Prostate gland (tissue), 2 donors: Measurements from ENCODE around the gene LEPROT. TPM values are rescaled to one million over a fixed set of nuclear protein-coding genes. Genes with fewer than 3 reads are reported as not detected.

Source experiments
- DNase-seq: peaks from one replicate; pipeline ENCODE4 v3.0.0-alpha.2; 2019; ENCODE audit warnings: low spot score
- H3K27ac ChIP-seq, 2 donors: fragments of 200-600 bp; sonication (generic); 2 replicates each; pipeline ENCODE4 v1.5.1; 2017 to 2019
- H3K27me3 ChIP-seq: fragments of 200-600 bp; sonication (generic); replicated peaks from 2 replicates; pipeline ENCODE4 v1.5.1; 2019; ENCODE audit not compliant: insufficient read depth
- H3K36me3 ChIP-seq, 2 donors: fragments of 200-600 bp; sonication (generic); 1 replicate in 1 of 2; 2 replicates in 1 of 2; pipeline versions ENCODE4 v1.5.1 to v1.8.1; 2017 to 2019
- H3K4me1 ChIP-seq: fragments of 200-600 bp; sonication (generic); replicated peaks from 2 replicates; pipeline ENCODE4 v1.5.1; 2019
- H3K4me3 ChIP-seq, 2 donors: fragments of 200-600 bp; sonication (generic); 2 replicates each; pipeline ENCODE4 v1.5.1; 2017 to 2019
- H3K9me3 ChIP-seq: fragments of 200-600 bp; sonication (generic); 2 replicates; pipeline ENCODE4 v1.5.1; 2017
- POLR2A ChIP-seq: fragments of 450-650 bp; IDR thresholded peaks from one replicate; pipeline ENCODE4 v1.6.1; 2016; ENCODE audit warnings: antibody characterized with exemption, mild to moderate bottlenecking
- POLR2AphosphoS5 ChIP-seq: sonication (generic); formaldehyde crosslinking; IDR thresholded peaks from one replicate; pipeline ENCODE4 v1.6.1; 2017; ENCODE audit warnings: antibody characterized with exemption
- WGBS: methylation state at CpG from one replicate; pipeline ENCODE4 v1.1.5; 2018; 5-methylcytosine and 5-hydroxymethylcytosine counted together
- intact Hi-C: fragments of 100-400 bp; cut with DNase I; formaldehyde crosslinking; loops from one replicate; pipeline ENCODE4 v1.14.2; 2022
- total RNA-seq, 2 donors: library from RNA; depleted of rRNA; stranded (reverse); fragments of >200 nt; gene quantifications; one replicate each; pipeline ENCODE4 v1.1.0, GENCODE V29; 2016
- TF ChIP-seq, protein P1 (sequence below), 4 experiments: fragments of 200-600 bp in 2 of 4; fragments of 450-650 bp in 2 of 4; sonication (generic) in 2 of 4; IDR thresholded peaks; 1 replicate in 3 of 4; 2 replicates in 1 of 4; pipeline ENCODE4 v1.5.1; 2016 to 2019; ENCODE audit warnings: antibody characterized with exemption in 4 of 4, mild to moderate bottlenecking in 2 of 4, moderate library complexity in 2 of 4

Gene LEPROT
- total RNA-seq, 2 donors from 2014 or later: 39.5 to 64.2 TPM

DNA sequence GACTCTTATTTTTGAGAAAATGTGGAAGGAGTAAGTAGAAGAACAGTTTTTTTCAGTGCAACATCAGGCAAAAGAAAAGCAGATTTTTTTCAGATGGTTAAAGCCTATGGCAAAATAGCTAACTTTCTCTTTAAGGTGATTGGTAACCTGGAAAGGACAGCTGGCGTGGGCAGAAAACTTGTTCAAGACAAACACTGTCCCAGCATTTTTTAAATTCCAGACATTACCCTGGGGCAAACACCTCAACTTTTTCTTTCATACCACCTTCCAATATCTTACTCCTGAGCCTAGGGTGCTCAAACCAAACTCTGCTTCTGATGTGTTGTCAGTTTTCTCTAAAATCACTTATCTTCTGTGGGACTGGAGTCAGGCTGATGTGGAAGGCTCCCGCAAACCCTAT lies 2.7 kb upstream of the LEPROT start:
- no peak for DNase-seq
- no peaks in the 10 kb centered on the region for H3K4me1 ChIP-seq
- no peak for TF ChIP-seq POLR2AphosphoS5
- no peak for TF ChIP-seq POLR2A
- 72% methylated on average over 2 of the region's 2 CpGs for WGBS
- no peaks in the 10 kb centered on the region for H3K36me3 ChIP-seq
- no peak overlapping the region for H3K27ac ChIP-seq
- H3K27me3 ChIP-seq: no peaks in the 10 kb centered on the region
- intact Hi-C loops: no loop called here
- H3K4me3 ChIP-seq: no peak overlapping the region
- no peaks in the 10 kb centered on the region for H3K9me3 ChIP-seq

- Histone ChIP-seq H3K27me3 (no peaks in the 10 kb centered on the region), H3K4me3 (no peak overlapping the region), H3K4me1 (no peaks in the 10 kb centered on the region), H3K27ac (peak overlapping the region in 1 of 2 donors; percentile 94), H3K36me3 (no peaks in the 10 kb centered on the region), H3K9me3 (no peaks in the 10 kb centered on the region)
- no peak for DNase-seq
- no peak for TF ChIP-seq POLR2A
- TF ChIP-seq, protein P1, sequence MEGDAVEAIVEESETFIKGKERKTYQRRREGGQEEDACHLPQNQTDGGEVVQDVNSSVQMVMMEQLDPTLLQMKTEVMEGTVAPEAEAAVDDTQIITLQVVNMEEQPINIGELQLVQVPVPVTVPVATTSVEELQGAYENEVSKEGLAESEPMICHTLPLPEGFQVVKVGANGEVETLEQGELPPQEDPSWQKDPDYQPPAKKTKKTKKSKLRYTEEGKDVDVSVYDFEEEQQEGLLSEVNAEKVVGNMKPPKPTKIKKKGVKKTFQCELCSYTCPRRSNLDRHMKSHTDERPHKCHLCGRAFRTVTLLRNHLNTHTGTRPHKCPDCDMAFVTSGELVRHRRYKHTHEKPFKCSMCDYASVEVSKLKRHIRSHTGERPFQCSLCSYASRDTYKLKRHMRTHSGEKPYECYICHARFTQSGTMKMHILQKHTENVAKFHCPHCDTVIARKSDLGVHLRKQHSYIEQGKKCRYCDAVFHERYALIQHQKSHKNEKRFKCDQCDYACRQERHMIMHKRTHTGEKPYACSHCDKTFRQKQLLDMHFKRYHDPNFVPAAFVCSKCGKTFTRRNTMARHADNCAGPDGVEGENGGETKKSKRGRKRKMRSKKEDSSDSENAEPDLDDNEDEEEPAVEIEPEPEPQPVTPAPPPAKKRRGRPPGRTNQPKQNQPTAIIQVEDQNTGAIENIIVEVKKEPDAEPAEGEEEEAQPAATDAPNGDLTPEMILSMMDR (IDR thresholded peaks at IDR 0.05): no peak
- TF ChIP-seq POLR2AphosphoS5: no peak
- 87% methylated on average over 4 of the region's 4 CpGs for WGBS
- intact Hi-C loops: no loop called here
Measured at GRCh38 chr1:65418522-65419185, 1.8 kb upstream of the LEPROT start.

GRCh38 chr1:65419681-65420589 lies 533 bp upstream of the LEPROT start:
- peak overlapping the region; percentile 81 to 84 for H3K4me3 ChIP-seq

GRCh38 chr1:65421351-65422025 lies 1.0 kb downstream of the LEPROT start:
- Histone ChIP-seq H3K9me3 (no peaks in the 10 kb centered on the region), H3K4me1 (no peaks in the 10 kb centered on the region), H3K4me3 (peak overlapping the region; percentile 81 to 84), H3K27ac (peak overlapping the region; percentile 94 to 97), H3K36me3 (peaks cover 3 to 7% of the 10 kb centered on the region in 2 donors), H3K27me3 (no peaks in the 10 kb centered on the region)
- TF ChIP-seq, protein P1 (IDR thresholded peaks at IDR 0.05): no peak
- TF ChIP-seq POLR2A (no peak), POLR2AphosphoS5 (no peak)
- intact Hi-C loops: loop anchor here (10.0 kb wide), 1 partner anchor 357 kb away; no protein-coding TSS in a partner anchor
- 7% methylated on average over 13 of the region's 13 CpGs for WGBS
- DNase-seq: no peak

More at GRCh38 chr1:65419681-65420589, 533 bp upstream of the LEPROT start:
- Histone ChIP-seq H3K36me3 (no peaks in the 10 kb centered on the region), H3K4me1 (no peaks in the 10 kb centered on the region), H3K27me3 (no peaks in the 10 kb centered on the region), H3K9me3 (no peaks in the 10 kb centered on the region), H3K27ac (peak overlapping the region; percentile 94 to 97)
- TF ChIP-seq, protein P1 (IDR thresholded peaks at IDR 0.05): peak in 1 of 4 experiments; percentile 6
- peak; percentile 45 for TF ChIP-seq POLR2A
- TF ChIP-seq POLR2AphosphoS5: no peak
- intact Hi-C loops: loop anchor here (10.0 kb wide), 1 partner anchor 355 kb away; no protein-coding TSS in a partner anchor
- WGBS: 1% methylated on average over 43 of the region's 52 CpGs
- DNase-seq: peak; percentile 98
